ENCODE data around the gene EIF5B. TPM values are rescaled to one million over a fixed set of nuclear protein-coding genes. Genes with fewer than 3 reads are reported as not detected.
"Not testable (repeated sequence)": the region's sequence is repeated elsewhere in the genome, so short reads cannot be mapped to it uniquely, and the experiment has no call there.

Gene EIF5B
- total RNA-seq, 5 donors from 2014 or later (not counting 1 experiment from before 2014, with no cell fraction given): 32.0 to 44.8 (median 34.2) TPM

GRCh38 chr2:99365661-99366060 is 28.5 kb downstream of the EIF5B start:
- whole genome bisulfite sequencing (ENCODE audit: insufficient coverage): no CpG with 5 or more reads among the region's 2 CpGs
- peaks cover 65% of the 10 kb centered on the region for H3K36me3 Mint-ChIP-seq
- Histone ChIP-seq H3K9me3 (no peaks in the 10 kb centered on the region), H3K4me1 (ENCODE audit: control insufficient read depth in 1 of 2, extremely low read depth in 1 of 2, insufficient read depth in 2 of 2, low read length in 2 of 2) (no peaks in the 10 kb centered on the region), H3K27ac (ENCODE audit: low read length) (no peak overlapping the region), H3K27me3 (replicated peaks in 1 of 2; ENCODE audit: control insufficient read depth in 2 of 2, extremely low read depth in 1 of 2, insufficient read depth in 2 of 2, low read length in 1 of 2) (no peaks in the 10 kb centered on the region), H3K36me3 (ENCODE audit: control insufficient read depth in 2 of 2, extremely low read depth in 1 of 2, insufficient read depth in 1 of 2, low read length in 1 of 2) (peaks cover 0 to 79% of the 10 kb centered on the region in 2 donors), H3K4me3 (ENCODE audit: control insufficient read depth in 1 of 2, extremely low read depth in 1 of 2, low read length in 1 of 2) (no peak overlapping the region)
- POLR2A ChIA-PET: interaction anchor here (0.5 to 0.7 kb wide), 3 partner anchors 9 to 851 kb away, joined by 3 to 4 read pairs (median 3); partner anchors contain the start of gene EIF5B (in 1 of the 2)
- no peak overlapping the region for H3K4me3 Mint-ChIP-seq
- no peaks in the 10 kb centered on the region for H3K9me3 Mint-ChIP-seq
- CTCF ChIA-PET: interaction anchor here in 1 of 2 donors (0.6 to 0.7 kb wide), 2 partner anchors 11 to 29 kb away, joined by 3 read pairs; partner anchors contain the start of gene TXNDC9
- ATAC-seq (replicated peaks in 1 of 4) (no peak), DNase-seq (no peak)
- H3K27ac Mint-ChIP-seq: no peak overlapping the region
- H3K27me3 Mint-ChIP-seq: no peaks in the 10 kb centered on the region
- no peaks in the 10 kb centered on the region for H3K4me1 Mint-ChIP-seq

GRCh38 chr2:99368854-99369253 is 31.7 kb downstream of the EIF5B start:
- H3K27ac Mint-ChIP-seq; H3K4me3 Mint-ChIP-seq; DNase-seq; CTCF ChIA-PET; H3K27me3 ChIP-seq (replicated peaks in 1 of 2; ENCODE audit: control insufficient read depth in 2 of 2, extremely low read depth in 1 of 2, insufficient read depth in 2 of 2, low read length in 1 of 2); H3K4me1 ChIP-seq (ENCODE audit: control insufficient read depth in 1 of 2, extremely low read depth in 1 of 2, insufficient read depth in 2 of 2, low read length in 2 of 2); POLR2A ChIA-PET; ATAC-seq (replicated peaks in 1 of 4); H3K27me3 Mint-ChIP-seq; H3K4me3 ChIP-seq (ENCODE audit: control insufficient read depth in 1 of 2, extremely low read depth in 1 of 2, low read length in 1 of 2); H3K9me3 Mint-ChIP-seq; H3K27ac ChIP-seq (ENCODE audit: low read length); H3K4me1 Mint-ChIP-seq; H3K9me3 ChIP-seq: not testable (repeated sequence)
- H3K36me3 Mint-ChIP-seq: peaks cover 74% of the 10 kb centered on the region
- 100% methylated on average over 2 of the region's 5 CpGs for WGBS (ENCODE audit: insufficient coverage)
- H3K36me3 ChIP-seq (ENCODE audit: control insufficient read depth in 2 of 2, extremely low read depth in 1 of 2, insufficient read depth in 1 of 2, low read length in 1 of 2): peaks cover 0 to 71% of the 10 kb centered on the region in 2 donors

- no peaks in the 10 kb centered on the region for H3K4me1 ChIP-seq (ENCODE audit: control insufficient read depth in 1 of 2, extremely low read depth in 1 of 2, insufficient read depth in 2 of 2, low read length in 2 of 2)
- H3K36me3 ChIP-seq (ENCODE audit: control insufficient read depth in 2 of 2, extremely low read depth in 1 of 2, insufficient read depth in 1 of 2, low read length in 1 of 2): peaks cover 4 to 66% of the 10 kb centered on the region in 2 donors
- H3K9me3 Mint-ChIP-seq: peaks cover 0 to 17% (median 9%) of the 10 kb centered on the region in 3 donors
- H3K27me3 Mint-ChIP-seq: no peaks in the 10 kb centered on the region
- no peak overlapping the region for H3K4me3 Mint-ChIP-seq
- ATAC-seq (replicated peaks in 1 of 4) (no peak), DNase-seq (no peak)
- H3K27me3 ChIP-seq (replicated peaks in 1 of 2; ENCODE audit: control insufficient read depth in 2 of 2, extremely low read depth in 1 of 2, insufficient read depth in 2 of 2, low read length in 1 of 2): no peaks in the 10 kb centered on the region
- ChIA-PET POLR2A (no interaction called here), CTCF (no interaction called here)
- H3K4me3 ChIP-seq (ENCODE audit: control insufficient read depth in 1 of 2, extremely low read depth in 1 of 2, low read length in 1 of 2): no peak overlapping the region
- peaks cover 4% of the 10 kb centered on the region for H3K9me3 ChIP-seq
- peaks cover 0 to 2% (median 0%) of the 10 kb centered on the region in 3 donors for H3K4me1 Mint-ChIP-seq
- no CpG with 5 or more reads among the region's 4 CpGs for WGBS (ENCODE audit: insufficient coverage)
- H3K36me3 Mint-ChIP-seq: peaks cover 80% of the 10 kb centered on the region
- no peak overlapping the region for H3K27ac Mint-ChIP-seq
- no peak overlapping the region for H3K27ac ChIP-seq (ENCODE audit: low read length)
Observed at GRCh38 chr2:99373144-99373543, 36.0 kb downstream of the EIF5B start.

GRCh38 chr2:99374747-99375146 is 37.6 kb downstream of the EIF5B start:
- Histone ChIP-seq H3K36me3 (ENCODE audit: control insufficient read depth in 2 of 2, extremely low read depth in 1 of 2, insufficient read depth in 1 of 2, low read length in 1 of 2) (peaks cover 4 to 64% of the 10 kb centered on the region in 2 donors), H3K27ac (ENCODE audit: low read length) (no peak overlapping the region), H3K4me1 (ENCODE audit: control insufficient read depth in 1 of 2, extremely low read depth in 1 of 2, insufficient read depth in 2 of 2, low read length in 2 of 2) (no peaks in the 10 kb centered on the region), H3K4me3 (ENCODE audit: control insufficient read depth in 1 of 2, extremely low read depth in 1 of 2, low read length in 1 of 2) (no peak overlapping the region), H3K9me3 (peaks cover 4% of the 10 kb centered on the region), H3K27me3 (replicated peaks in 1 of 2; ENCODE audit: control insufficient read depth in 2 of 2, extremely low read depth in 1 of 2, insufficient read depth in 2 of 2, low read length in 1 of 2) (no peaks in the 10 kb centered on the region)
- Mint-ChIP-seq H3K4me3 (no peak overlapping the region), H3K36me3 (peaks cover 75% of the 10 kb centered on the region), H3K9me3 (peaks cover 0 to 17% (median 9%) of the 10 kb centered on the region in 3 donors), H3K27me3 (no peaks in the 10 kb centered on the region), H3K4me1 (peaks cover 0 to 2% (median 2%) of the 10 kb centered on the region in 3 donors), H3K27ac (no peak overlapping the region)
- no peak for DNase-seq
- ChIA-PET CTCF (interaction anchor here in 1 of 2 donors (0.6 kb wide), 1 partner anchor 1569 kb away, joined by 3 read pairs; no protein-coding TSS in a partner anchor), POLR2A (interaction anchor here (0.5 to 0.8 kb wide), 2 partner anchors 9 to 12 kb away, joined by 3 read pairs; no protein-coding TSS in a partner anchor)
- ATAC-seq (replicated peaks in 1 of 4): no peak

- CTCF ChIA-PET: interaction anchor here in 1 of 2 donors (0.6 kb wide), 1 partner anchor 11 kb away, joined by 3 read pairs; no protein-coding TSS in a partner anchor
- Mint-ChIP-seq H3K4me3 (no peak overlapping the region), H3K9me3 (peaks cover 0 to 17% (median 9%) of the 10 kb centered on the region in 3 donors), H3K36me3 (peaks cover 82% of the 10 kb centered on the region), H3K4me1 (peaks cover 0 to 2% (median 2%) of the 10 kb centered on the region in 3 donors), H3K27ac (no peak overlapping the region), H3K27me3 (no peaks in the 10 kb centered on the region)
- Histone ChIP-seq H3K9me3 (peaks cover 4% of the 10 kb centered on the region), H3K4me3 (ENCODE audit: control insufficient read depth in 1 of 2, extremely low read depth in 1 of 2, low read length in 1 of 2) (no peak overlapping the region), H3K27ac (ENCODE audit: low read length) (no peak overlapping the region), H3K36me3 (ENCODE audit: control insufficient read depth in 2 of 2, extremely low read depth in 1 of 2, insufficient read depth in 1 of 2, low read length in 1 of 2) (peaks cover 4 to 74% of the 10 kb centered on the region in 2 donors), H3K4me1 (ENCODE audit: control insufficient read depth in 1 of 2, extremely low read depth in 1 of 2, insufficient read depth in 2 of 2, low read length in 2 of 2) (no peaks in the 10 kb centered on the region), H3K27me3 (replicated peaks in 1 of 2; ENCODE audit: control insufficient read depth in 2 of 2, extremely low read depth in 1 of 2, insufficient read depth in 2 of 2, low read length in 1 of 2) (no peaks in the 10 kb centered on the region)
- WGBS (ENCODE audit: insufficient coverage): no CpG with 5 or more reads among the region's 7 CpGs
- POLR2A ChIA-PET: no interaction called here
- no peak for DNase-seq
- ATAC-seq (replicated peaks in 1 of 4): no peak
Observed at GRCh38 chr2:99376254-99376864, 39.2 kb downstream of the EIF5B start.

GRCh38 chr2:99377879-99378278 is 40.7 kb downstream of the EIF5B start:
- H3K36me3 Mint-ChIP-seq: peaks cover 80% of the 10 kb centered on the region
- CTCF ChIA-PET: no interaction called here
- peak overlapping the region in 1 of 2 donors; percentile 58 for H3K27ac Mint-ChIP-seq

More at GRCh38 chr2:99377879-99378278, 40.7 kb downstream of the EIF5B start:
- peaks cover 0 to 2% (median 2%) of the 10 kb centered on the region in 3 donors for H3K4me1 Mint-ChIP-seq
- H3K27me3 Mint-ChIP-seq: no peaks in the 10 kb centered on the region
- Histone ChIP-seq H3K9me3 (peaks cover 4% of the 10 kb centered on the region), H3K27ac (ENCODE audit: low read length) (no peak overlapping the region), H3K27me3 (replicated peaks in 1 of 2; ENCODE audit: control insufficient read depth in 2 of 2, extremely low read depth in 1 of 2, insufficient read depth in 2 of 2, low read length in 1 of 2) (no peaks in the 10 kb centered on the region), H3K4me3 (ENCODE audit: control insufficient read depth in 1 of 2, extremely low read depth in 1 of 2, low read length in 1 of 2) (no peak overlapping the region), H3K4me1 (ENCODE audit: control insufficient read depth in 1 of 2, extremely low read depth in 1 of 2, insufficient read depth in 2 of 2, low read length in 2 of 2) (no peaks in the 10 kb centered on the region), H3K36me3 (ENCODE audit: control insufficient read depth in 2 of 2, extremely low read depth in 1 of 2, insufficient read depth in 1 of 2, low read length in 1 of 2) (peaks cover 4 to 79% of the 10 kb centered on the region in 2 donors)
- DNase-seq (no peak), ATAC-seq (replicated peaks in 1 of 4) (no peak)
- WGBS (ENCODE audit: insufficient coverage): no CpG with 5 or more reads among the region's 1 CpG
- H3K9me3 Mint-ChIP-seq: peaks cover 0 to 13% (median 9%) of the 10 kb centered on the region in 3 donors
- POLR2A ChIA-PET: no interaction called here
- no peak overlapping the region for H3K4me3 Mint-ChIP-seq

All from T-cell (primary cell).